ENCODE results near the gene CDH23. TPM values are rescaled to one million over a fixed set of nuclear protein-coding genes. Genes with fewer than 3 reads are reported as not detected.

CDH23 gene
- total RNA-seq, 4 donors from 2014 or later: 2.9 to 16.1 (median 5.9) TPM

DNA sequence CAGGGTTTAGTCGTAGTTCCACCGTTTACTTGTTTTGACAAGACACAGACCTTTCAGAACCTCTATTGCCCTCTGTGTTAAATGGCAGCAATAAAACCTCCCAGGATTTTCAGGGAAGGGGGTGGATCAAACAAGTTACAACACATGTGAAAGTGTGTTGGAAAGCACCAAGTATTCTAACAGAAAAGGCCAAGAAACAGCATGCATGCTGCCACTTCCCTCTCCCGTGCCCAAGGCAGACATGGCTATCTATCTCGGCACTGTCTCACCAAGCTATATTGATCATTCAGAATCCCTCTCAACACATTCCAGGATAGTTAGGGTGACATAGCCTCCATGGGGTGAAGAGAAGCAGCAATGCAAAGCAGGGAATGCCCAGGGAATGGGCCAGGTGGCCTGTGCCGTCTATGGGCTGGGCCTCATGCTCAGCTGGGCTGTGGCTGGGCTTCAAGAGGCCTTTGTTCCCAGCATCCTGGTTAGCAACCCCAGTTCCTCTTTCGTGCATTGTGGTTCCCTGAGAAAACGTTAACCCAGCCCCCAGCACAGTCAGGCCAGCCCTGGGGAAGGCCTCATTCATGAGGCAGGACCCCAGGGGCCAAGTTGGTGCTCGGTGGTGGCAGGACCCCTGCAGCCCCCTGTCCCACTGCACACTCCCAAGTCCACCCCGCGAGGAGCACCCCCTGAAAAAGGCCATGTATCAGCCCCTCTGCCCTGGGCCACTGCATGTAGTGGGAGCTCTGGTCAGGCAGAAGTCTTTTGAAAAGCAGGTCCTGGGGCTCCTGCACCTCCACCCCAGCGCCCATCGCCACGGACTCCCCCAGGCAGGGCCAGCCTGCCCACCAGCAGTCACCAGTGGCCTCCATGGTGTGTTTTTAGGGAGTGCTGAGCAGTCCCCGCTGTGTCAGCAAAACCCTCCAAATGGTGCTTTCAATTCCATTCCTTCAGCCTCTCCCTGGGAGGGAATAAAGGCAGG is 351.1 kb downstream of the CDH23 start:
- Histone ChIP-seq H3K9me3 (no peaks in the 10 kb centered on the region), H3K4me1 (peaks cover 44 to 60% (median 49%) of the 10 kb centered on the region in 4 donors), H3K36me3 (no peaks in the 10 kb centered on the region), H3K27ac (peak overlapping the region; percentile 83 to 91 (median 84)), H3K4me3 (no peak overlapping the region), H3K27me3 (no peaks in the 10 kb centered on the region)
- in situ Hi-C loops (cut with MboI; ENCODE audit: low pct_ligation_motif_present in 1 of 4, low pct_unique_long_range_greater_than_20kb in 1 of 4, low sequenced_read_pairs in 3 of 4): no loop called here
- intact Hi-C loops (cut with DNase I; ENCODE audit: low total_unique reads): no loop called here
- 52 to 60% methylated on average over 1 to 14 of the region's 14 CpGs for WGBS, 2 donors (ENCODE audit: low coverage in 1 of 2)
- DNase-seq: peak; percentile 66
- TF ChIP-seq POLR2AphosphoS5 (IDR thresholded peaks at IDR 0.05): peak in 2 of 3 donors; percentile 8 to 40
- peak; percentile 11 for TF ChIP-seq POLR2A (IDR thresholded peaks at IDR 0.05)
- TF ChIP-seq, protein P1, sequence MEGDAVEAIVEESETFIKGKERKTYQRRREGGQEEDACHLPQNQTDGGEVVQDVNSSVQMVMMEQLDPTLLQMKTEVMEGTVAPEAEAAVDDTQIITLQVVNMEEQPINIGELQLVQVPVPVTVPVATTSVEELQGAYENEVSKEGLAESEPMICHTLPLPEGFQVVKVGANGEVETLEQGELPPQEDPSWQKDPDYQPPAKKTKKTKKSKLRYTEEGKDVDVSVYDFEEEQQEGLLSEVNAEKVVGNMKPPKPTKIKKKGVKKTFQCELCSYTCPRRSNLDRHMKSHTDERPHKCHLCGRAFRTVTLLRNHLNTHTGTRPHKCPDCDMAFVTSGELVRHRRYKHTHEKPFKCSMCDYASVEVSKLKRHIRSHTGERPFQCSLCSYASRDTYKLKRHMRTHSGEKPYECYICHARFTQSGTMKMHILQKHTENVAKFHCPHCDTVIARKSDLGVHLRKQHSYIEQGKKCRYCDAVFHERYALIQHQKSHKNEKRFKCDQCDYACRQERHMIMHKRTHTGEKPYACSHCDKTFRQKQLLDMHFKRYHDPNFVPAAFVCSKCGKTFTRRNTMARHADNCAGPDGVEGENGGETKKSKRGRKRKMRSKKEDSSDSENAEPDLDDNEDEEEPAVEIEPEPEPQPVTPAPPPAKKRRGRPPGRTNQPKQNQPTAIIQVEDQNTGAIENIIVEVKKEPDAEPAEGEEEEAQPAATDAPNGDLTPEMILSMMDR (IDR thresholded peaks at IDR 0.05): no peak

DNA sequence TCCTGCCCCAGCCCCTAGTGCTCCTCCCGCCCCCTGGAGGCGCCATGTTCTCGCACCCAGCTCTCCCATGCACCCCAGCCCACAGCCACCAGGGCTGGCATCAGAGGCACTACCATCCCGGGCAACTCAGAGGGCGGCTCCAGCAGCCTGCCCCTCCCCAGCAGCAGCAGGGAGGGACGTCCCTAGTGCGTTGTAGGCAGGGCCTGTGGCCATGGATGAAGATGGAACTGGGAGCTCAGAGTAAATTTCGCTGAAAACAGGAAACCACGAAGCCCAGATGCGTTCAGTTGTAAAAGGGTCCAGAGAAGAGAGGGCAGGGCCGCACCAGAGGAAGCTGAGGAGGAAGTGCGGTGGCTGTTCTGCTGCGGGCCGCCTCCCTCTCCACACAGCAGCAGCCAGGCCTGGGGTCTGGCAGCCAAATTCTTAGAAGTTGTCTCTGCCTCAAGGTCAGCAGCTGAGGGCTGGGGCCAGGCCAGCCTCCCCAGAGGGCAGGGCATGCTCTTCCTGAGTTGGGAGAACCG is 352.0 kb downstream of the CDH23 start:
- H3K36me3 ChIP-seq: no peaks in the 10 kb centered on the region
- WGBS, 2 donors (ENCODE audit: low coverage in 1 of 2): 26% methylated on average over 15 of the region's 15 CpGs; no CpG with 5 or more reads in 1 of the 2 donors
- H3K4me1 ChIP-seq: peaks cover 48 to 66% (median 58%) of the 10 kb centered on the region in 4 donors
- in situ Hi-C loops (cut with MboI; ENCODE audit: low pct_ligation_motif_present in 1 of 4, low pct_unique_long_range_greater_than_20kb in 1 of 4, low sequenced_read_pairs in 3 of 4): no loop called here
- peak overlapping the region; percentile 83 to 91 (median 84) for H3K27ac ChIP-seq
- H3K9me3 ChIP-seq: no peaks in the 10 kb centered on the region
- DNase-seq: peak; percentile 80
- H3K4me3 ChIP-seq: no peak overlapping the region
- TF ChIP-seq POLR2AphosphoS5 (IDR thresholded peaks at IDR 0.05): peak in 1 of 3 donors; percentile 62
- no peak for TF ChIP-seq EP300 (IDR thresholded peaks at IDR 0.05; ENCODE audit: low read depth)
- TF ChIP-seq, protein P1 (IDR thresholded peaks at IDR 0.05): peak in 2 of 5 experiments; percentile 38 to 45
- TF ChIP-seq POLR2A (IDR thresholded peaks at IDR 0.05): peak; percentile 37
- no peaks in the 10 kb centered on the region for H3K27me3 ChIP-seq
- intact Hi-C loops (cut with DNase I; ENCODE audit: low total_unique reads): no loop called here

DNA sequence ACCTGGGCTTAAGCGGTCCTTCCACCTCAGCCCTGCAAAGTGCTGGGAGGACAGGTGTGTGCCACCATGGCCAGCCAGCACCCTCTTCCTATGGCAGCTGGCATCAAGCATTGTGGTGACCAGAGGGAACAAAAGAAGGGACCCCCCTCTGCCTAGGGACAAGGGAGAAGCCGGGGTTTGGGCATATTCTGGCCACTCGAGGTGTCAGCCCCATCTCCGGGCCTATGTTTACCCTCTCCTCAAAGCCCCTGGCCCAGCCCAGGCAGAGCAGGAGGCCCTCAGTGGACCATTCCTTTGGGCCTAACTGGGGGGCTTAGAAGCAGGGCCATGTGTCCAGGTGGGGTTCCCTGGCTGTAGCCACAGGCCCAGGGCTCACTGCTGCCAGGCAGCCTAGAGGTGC is 352.7 kb downstream of the CDH23 start:
- WGBS, 2 donors (ENCODE audit: low coverage in 1 of 2): 87% methylated on average over 4 of the region's 4 CpGs; no CpG with 5 or more reads in 1 of the 2 donors
- Histone ChIP-seq H3K9me3 (no peaks in the 10 kb centered on the region), H3K4me1 (peaks cover 54 to 69% (median 63%) of the 10 kb centered on the region in 4 donors), H3K27ac (peak overlapping the region; percentile 83 to 91 (median 84)), H3K4me3 (no peak overlapping the region), H3K36me3 (no peaks in the 10 kb centered on the region), H3K27me3 (no peaks in the 10 kb centered on the region)
- no peak for DNase-seq
- intact Hi-C loops (cut with DNase I; ENCODE audit: low total_unique reads) (no loop called here), in situ Hi-C loops (cut with MboI; ENCODE audit: low pct_ligation_motif_present in 1 of 4, low pct_unique_long_range_greater_than_20kb in 1 of 4, low sequenced_read_pairs in 3 of 4) (no loop called here)
- TF ChIP-seq, protein P1 (IDR thresholded peaks at IDR 0.05): no peak
- TF ChIP-seq EP300 (IDR thresholded peaks at IDR 0.05; ENCODE audit: low read depth): no peak
- no peak for TF ChIP-seq POLR2AphosphoS5 (IDR thresholded peaks at IDR 0.05)
- no peak for TF ChIP-seq POLR2A (IDR thresholded peaks at IDR 0.05)

DNA sequence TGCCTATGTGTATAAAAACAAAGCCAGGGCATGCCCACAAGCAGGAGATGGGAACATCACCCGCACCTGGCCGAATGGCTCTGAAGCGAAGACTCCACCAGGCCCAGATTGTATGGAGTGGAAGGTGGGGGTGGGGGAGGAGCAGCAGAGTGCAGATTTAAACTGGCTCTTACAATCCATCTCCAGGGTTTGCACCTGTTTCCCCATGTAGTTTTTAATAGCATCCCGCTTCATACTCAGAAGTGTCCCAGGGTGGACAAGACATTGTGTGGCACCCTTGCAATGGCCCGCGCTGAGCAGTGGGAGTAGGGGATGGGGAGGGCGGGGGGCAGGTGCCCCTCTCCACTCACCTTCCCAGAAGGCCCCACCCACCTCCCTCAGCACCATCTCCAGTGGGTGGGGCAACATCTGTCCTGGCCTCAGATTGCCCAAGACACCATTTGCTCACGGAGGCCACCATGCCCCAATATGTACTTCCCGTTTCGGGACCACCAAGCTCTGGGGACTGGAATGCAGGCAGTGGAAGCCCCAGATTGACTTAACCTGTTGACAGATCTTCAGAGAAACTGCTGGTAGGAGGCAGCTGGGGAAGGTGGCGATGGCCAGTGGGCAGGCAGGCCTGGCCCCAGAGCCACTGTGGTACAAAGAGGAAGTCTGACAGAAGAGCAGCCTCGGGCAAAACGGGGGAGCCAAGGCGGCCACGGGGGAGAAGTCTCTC is 353.6 kb downstream of the CDH23 start:
- in situ Hi-C loops (cut with MboI; ENCODE audit: low pct_ligation_motif_present in 1 of 4, low pct_unique_long_range_greater_than_20kb in 1 of 4, low sequenced_read_pairs in 3 of 4) (no loop called here), intact Hi-C loops (cut with DNase I; ENCODE audit: low total_unique reads) (no loop called here)
- no peaks in the 10 kb centered on the region for H3K9me3 ChIP-seq
- H3K27ac ChIP-seq: peak overlapping the region; percentile 83 to 91 (median 84)
- H3K27me3 ChIP-seq: no peaks in the 10 kb centered on the region
- H3K36me3 ChIP-seq: no peaks in the 10 kb centered on the region
- TF ChIP-seq EP300 (IDR thresholded peaks at IDR 0.05; ENCODE audit: low read depth) (no peak), POLR2AphosphoS5 (IDR thresholded peaks at IDR 0.05) (no peak), POLR2A (IDR thresholded peaks at IDR 0.05) (no peak)
- TF ChIP-seq, protein P1 (IDR thresholded peaks at IDR 0.05): no peak
- no peak for DNase-seq
- no peak overlapping the region for H3K4me3 ChIP-seq
- WGBS, 2 donors (ENCODE audit: low coverage in 1 of 2): 81% methylated on average over 15 of the region's 15 CpGs; no CpG with 5 or more reads in 1 of the 2 donors
- H3K4me1 ChIP-seq: peaks cover 56 to 75% (median 64%) of the 10 kb centered on the region in 4 donors

All from transverse colon (tissue), 4 donors.